Measurements from ENCODE around the gene FGF6.
"Not testable (repeated sequence)": the region's sequence is repeated elsewhere in the genome, so short reads cannot be mapped to it uniquely, and the experiment has no call there.

FGF6 gene

DNA sequence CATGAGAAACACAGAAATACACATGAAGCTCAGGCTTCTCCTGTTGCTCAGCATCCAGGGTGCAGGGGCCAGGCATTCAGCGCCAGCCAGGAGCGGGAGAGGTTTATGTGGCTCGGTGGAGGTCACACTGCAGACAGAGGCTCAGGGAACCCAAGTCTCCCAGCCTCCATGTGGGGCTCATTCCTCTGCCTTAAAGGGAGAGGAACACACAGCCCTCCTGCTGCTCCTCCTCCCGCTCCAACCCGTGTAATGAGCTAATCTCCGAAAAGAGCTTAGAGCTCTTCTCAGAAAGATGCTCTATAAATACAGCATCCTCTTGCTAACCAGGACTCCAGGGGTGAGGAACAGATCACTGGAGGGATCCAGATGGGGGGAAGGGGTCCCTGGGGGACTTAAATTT lies 28.2 kb downstream of the FGF6 start:
- no peak for DNase-seq

DNA sequence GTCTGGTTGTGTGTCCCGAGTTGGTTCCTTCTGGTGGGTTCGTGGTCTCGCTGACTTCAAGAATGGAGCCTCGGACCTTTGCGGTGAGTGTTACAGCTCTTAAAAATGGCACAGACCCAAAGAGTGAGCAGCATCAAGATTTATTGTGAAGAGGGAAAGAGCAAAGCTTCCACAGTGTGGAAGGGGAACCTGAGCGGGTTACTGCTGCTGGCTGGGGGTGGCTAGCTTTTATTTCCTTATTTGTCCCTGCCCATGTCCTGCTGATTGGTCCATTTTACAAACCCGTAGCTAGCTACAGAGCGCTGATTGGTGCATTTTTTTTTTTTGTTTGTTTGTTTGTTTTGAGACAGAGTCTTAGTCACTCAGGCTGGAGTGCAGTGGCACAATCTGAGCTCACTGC lies 29.3 kb downstream of the FGF6 start:
- no peak for DNase-seq

DNA sequence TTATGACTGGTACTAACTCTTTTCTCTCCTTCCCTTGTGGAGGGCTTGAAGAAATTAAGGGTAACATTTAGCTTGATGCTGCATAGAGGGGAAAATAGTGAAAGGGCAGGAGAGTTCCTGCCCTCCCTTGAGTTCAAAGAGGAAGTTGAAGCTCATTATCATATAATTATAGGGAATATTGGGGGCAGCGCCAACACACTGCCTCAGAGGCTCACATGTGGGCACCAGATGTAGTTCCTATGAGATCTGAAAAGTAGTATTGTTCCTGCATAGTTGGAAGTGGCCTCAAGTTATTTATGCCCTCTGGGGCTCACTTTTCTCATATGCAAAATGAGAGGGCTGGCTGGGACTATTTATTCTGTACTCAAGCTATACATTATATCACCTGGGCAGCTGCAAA lies 33.1 kb downstream of the FGF6 start:
- no peak for DNase-seq

DNA sequence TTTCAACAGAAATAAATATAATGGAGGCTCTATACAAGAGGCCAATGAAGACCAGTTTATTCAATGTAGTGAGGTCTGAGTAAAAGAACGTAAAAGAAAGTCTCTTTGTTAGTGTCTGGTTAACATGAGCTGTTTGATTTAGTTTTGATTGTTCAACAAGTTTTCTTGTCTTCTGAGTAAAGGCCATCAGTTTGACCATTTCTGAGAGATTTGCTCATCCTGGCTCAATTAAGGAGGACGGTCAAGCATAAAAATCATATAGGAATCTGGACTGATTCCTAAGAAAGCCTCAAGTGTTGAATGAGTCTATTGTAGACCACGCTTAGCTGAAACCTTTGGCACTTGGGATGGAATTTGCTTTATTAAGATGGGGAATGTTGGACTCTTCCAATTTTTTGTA lies 33.6 kb downstream of the FGF6 start:
- no peak for DNase-seq

DNA sequence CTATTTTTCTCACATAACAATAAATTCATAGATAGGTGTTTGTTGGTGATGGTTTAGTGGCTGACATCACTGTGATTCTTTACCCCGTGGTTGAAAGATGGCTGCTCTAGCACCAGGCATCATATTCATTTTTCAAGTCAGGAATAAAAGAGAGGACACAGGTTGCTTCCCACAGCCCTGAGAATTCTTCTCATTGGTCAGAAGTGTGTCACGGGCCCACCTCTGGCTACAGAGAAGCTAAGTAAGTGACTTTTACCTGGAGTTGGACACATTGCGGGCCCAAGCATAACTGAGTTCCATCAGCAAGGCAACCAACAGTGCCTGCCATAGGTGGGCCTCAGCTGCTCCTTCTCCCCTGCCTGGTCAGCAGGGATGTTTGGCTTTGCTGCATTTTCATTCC lies 38.5 kb downstream of the FGF6 start:
- no peak for DNase-seq

DNA sequence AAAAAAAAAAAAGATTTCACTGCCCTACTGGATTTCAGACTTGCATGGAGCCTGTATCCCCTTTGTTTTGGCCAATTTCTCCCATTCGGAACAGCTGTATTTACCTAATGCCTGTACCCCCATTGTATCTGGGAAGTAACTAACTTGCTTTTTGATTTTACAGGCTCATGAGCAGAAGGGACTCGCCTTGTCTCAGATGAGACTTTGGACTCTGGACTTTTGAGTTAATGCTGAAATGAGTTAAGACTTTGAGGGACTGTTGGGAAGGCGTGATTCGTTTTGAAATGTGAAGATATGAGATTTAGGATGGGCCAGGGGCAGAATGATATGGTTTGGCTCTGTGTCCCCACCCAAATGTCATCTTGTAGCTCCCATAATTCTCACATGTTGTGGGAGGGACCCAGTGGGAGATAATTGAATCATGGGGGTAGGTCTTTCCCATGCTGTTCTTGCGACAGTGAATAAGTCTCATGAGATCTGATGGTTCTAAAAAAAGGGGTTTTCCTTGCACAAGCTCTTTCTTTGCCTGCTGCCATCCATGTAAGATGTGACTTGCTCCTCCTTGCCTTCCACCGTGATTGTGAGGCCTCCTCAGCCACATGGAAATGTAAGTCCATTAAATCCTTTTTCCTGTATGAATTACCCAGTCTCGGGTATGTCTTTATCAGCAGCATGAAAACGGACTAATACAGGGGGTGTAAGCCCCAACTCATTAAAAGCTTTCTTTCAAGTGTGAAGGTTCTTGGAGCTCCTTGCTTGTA lies 40.6 kb downstream of the FGF6 start:
- DNase-seq: not testable (repeated sequence)

DNA sequence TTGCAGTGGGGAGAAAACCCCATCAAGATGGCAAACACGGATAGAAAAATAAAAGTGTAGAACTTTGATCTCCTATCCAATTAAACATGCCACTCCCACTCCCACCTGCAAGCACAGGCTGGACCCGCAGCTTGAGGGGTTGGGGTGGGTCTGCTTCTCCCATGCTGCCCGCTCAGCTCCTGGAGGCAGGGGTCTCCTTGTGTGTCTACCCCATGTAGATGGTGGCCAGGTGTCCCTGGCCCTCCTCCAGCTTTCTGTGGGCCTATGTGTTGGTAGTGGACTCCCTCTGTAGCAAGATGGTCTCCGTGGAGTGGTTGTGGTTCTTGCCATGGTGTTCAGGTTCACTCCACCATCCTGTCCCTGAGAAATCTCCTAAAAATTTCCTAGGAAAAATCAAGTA lies 42.6 kb downstream of the FGF6 start:
- DNase-seq: no peak

DNA sequence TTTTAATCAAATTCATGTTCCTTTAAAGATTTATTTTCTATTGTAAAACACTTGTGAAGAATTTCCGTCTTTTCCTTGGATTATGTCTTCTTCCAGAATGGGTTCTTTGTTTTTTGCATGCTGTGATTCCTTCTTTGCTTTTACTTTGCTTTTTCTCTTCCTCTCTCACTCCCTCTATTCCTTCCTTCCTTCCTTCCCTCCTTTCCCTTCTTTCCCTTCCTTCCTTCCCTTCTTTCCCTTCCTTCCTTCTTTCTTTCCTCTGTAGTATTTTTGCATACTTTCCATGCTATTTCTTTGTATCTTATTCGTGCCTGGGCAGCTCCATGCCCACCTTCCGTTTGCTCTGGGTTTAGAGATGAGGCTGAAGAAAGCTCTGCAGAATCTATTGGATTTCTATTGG lies 44.5 kb downstream of the FGF6 start:
- no peak for DNase-seq

DNA sequence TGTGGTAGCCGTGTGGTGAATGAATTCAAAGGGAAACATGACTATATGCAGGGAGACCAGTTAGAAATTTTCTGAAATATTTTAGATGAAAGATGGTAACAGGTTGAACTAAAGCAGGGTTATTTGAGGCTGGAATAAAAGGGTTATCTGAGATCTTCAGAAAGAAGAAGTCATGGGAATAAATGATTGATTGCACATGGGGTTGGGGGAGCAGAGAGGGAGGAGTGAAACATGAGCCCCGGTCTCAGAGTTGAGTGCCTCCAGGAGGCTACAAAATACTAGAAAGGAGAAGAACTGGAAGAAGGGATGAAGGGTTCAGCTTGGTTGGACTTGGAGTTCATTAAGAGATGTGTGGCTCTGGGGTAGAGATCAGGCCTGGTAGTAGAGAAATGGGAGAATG lies 49.8 kb downstream of the FGF6 start:
- DNase-seq: no peak

DNA sequence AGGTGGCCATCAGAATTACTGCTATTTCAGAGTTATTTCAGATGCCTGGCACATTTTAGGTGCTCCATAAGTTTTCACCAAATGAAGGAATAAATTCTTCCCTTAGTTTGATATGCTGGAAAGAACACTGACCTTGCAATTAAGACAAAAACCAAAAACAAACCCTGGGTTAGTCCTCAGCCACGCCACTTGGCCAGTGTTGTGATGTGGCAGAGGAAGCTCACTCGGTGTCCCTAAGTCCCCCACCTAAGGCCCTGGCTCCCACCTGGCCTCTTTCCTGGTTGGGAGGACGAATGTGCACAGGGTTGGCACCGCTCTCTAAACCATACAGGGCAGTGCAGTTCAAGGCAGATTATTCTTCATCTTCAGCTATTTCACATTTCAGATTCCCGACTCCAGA lies 52.4 kb downstream of the FGF6 start:
- DNase-seq: no peak

DNA sequence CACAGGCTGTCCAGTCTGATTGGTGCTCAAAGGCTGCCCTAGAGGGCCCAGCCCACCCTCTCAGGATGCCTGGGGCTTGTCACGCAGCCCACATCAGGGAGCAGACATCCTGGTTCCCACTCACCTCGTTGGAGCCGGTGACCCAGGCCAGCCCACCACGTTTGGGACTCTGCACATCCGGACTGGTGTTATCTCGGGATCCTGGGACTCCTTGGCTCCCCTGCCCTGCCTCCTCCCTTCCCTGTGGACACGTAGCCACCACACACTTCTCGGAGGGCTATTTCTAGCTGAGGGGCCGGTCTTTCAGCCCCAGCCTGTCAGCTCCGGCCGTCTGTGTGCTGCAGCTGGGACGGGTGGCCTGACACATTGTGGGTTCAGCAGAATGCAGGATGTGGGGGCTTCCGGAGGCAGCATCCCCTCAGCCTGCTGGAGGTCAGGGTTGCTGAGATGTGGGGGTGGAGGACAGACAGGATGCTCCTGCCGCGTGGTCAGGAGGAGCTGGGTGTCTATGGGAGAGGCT lies 53.3 kb downstream of the FGF6 start:
- peak; percentile 30 for DNase-seq

DNA sequence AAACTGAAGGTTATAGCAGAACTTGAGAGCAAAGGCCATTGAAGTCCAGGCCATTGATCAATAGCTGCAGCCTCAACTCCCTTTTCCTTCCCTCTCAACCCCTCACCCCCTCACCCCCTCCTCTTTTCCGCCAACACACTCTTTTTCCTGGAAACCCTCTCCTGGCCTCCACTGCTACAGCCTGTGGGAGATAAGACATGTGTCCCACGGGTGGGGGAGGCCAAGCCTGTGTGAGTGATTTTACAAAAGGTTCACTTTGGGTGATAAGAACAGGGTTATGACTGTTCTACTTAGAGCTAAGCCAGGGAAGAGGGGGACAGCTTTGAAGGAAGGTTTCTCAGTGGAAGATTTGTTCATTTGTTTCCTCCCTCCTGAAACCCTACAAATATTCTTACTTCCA lies 57.0 kb downstream of the FGF6 start:
- DNase-seq: no peak

DNA sequence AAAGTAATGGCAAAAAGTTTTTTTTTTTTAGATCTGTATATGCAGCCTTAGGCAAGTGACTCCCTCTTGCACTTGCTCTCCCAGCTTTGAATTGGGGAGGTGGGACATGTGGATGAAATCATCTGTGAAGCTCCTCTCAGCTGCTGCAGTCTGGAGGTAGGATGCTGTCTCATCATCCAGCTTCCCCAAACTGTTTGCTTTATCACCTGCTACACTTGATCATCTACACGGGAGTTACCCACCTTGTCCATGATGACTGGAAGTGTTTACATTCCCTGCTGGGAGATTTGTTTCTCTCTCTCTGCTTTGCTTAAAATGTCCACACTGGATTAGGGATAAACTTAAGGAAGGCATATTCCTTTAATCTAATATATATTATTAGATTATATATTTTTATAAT lies 57.6 kb downstream of the FGF6 start:
- no peak for DNase-seq

DNA sequence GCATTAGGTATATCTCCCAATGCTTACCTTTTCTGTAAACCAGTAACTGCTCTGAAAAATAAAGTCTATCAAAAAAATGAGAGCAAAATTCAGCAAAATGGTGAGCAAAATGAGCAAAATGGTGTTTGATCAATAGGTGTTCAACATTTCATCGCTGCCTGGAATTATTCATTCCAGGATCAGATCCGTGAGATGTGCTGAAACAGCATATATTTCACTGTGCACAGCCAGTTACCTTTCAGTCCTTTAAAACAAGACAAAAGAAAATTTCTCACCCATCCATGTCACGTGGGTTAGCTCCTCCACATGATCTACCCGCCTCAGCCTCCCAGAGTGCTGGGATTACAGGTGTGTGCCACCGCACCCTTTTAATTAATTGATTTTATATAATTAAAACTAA lies 58.0 kb downstream of the FGF6 start:
- no peak for DNase-seq

DNA sequence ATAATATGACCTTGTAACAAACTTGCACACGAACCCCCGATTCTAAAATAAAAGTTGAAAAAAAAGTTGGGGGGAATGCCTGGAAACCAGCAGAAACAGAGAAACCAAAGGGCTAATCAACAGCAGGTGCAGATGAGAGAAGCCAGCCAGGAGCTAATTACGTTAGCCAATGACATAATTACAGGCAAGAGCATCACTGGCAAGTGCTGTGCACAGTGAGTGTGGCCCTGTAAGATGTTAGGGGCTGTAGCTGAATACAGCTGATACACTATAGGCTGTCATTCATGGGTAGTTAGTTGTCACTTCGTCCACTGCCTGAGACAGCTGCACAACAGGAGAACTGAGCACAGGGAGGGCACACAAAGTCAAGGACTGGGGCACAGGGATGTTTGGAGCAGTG lies 58.8 kb downstream of the FGF6 start:
- DNase-seq: no peak
